ENCODE measurements around the gene ANKRD45. TPM values are rescaled to one million over a fixed set of nuclear protein-coding genes. Genes with fewer than 3 reads are reported as not detected.
"Not testable (repeated sequence)": the region's sequence is repeated elsewhere in the genome, so short reads cannot be mapped to it uniquely, and the experiment has no call there.

Gene ANKRD45
- total and polyA plus RNA-seq, 9 donors: 0.21 to 0.69 (median 0.48) TPM

- H3K27ac ChIP-seq (ENCODE audit: low read length): no peak overlapping the region
- no peak for DNase-seq
- H3K4me1 ChIP-seq (ENCODE audit: control insufficient read depth, insufficient read depth, low read length): no peaks in the 10 kb centered on the region
- no peaks in the 10 kb centered on the region for H3K36me3 ChIP-seq (ENCODE audit: control insufficient read depth, insufficient read depth, low read length)
- H3K27me3 ChIP-seq (ENCODE audit: control insufficient read depth, insufficient read depth, low read length): no peaks in the 10 kb centered on the region
- no peaks in the 10 kb centered on the region for H3K9me3 ChIP-seq (replicated peaks; ENCODE audit: control insufficient read depth, low read depth, low read length)
- H3K4me3 ChIP-seq (ENCODE audit: low read length): no peak overlapping the region
Measured at GRCh38 chr1:173648880-173649605, 20.6 kb downstream of the ANKRD45 start.

- H3K27ac ChIP-seq (ENCODE audit: low read length): no peak overlapping the region
- 80% methylated on average over 1 of the region's 3 CpGs for WGBS (ENCODE audit: insufficient coverage)
Measured at GRCh38 chr1:173646656-173647055, 23.0 kb downstream of the ANKRD45 start.

GRCh38 chr1:173642450-173643139 is 27.1 kb downstream of the ANKRD45 start:
- not testable (repeated sequence) for H3K4me3 ChIP-seq (ENCODE audit: low read length); DNase-seq; H3K27ac ChIP-seq (ENCODE audit: low read length); H3K9me3 ChIP-seq (replicated peaks; ENCODE audit: control insufficient read depth, low read depth, low read length); H3K36me3 ChIP-seq (ENCODE audit: control insufficient read depth, insufficient read depth, low read length); H3K27me3 ChIP-seq (ENCODE audit: control insufficient read depth, insufficient read depth, low read length); H3K4me1 ChIP-seq (ENCODE audit: control insufficient read depth, insufficient read depth, low read length)
- 87% methylated on average over 4 of the region's 4 CpGs for WGBS (ENCODE audit: insufficient coverage)

More at GRCh38 chr1:173646656-173647055, 23.0 kb downstream of the ANKRD45 start:
- Histone ChIP-seq H3K4me3 (ENCODE audit: low read length) (no peak overlapping the region), H3K27me3 (ENCODE audit: control insufficient read depth, insufficient read depth, low read length) (no peaks in the 10 kb centered on the region), H3K36me3 (ENCODE audit: control insufficient read depth, insufficient read depth, low read length) (no peaks in the 10 kb centered on the region), H3K9me3 (replicated peaks; ENCODE audit: control insufficient read depth, low read depth, low read length) (no peaks in the 10 kb centered on the region), H3K4me1 (ENCODE audit: control insufficient read depth, insufficient read depth, low read length) (no peaks in the 10 kb centered on the region)
- DNase-seq: no peak

- Histone ChIP-seq H3K4me1 (ENCODE audit: control insufficient read depth, insufficient read depth, low read length) (no peaks in the 10 kb centered on the region), H3K27me3 (ENCODE audit: control insufficient read depth, insufficient read depth, low read length) (no peaks in the 10 kb centered on the region), H3K4me3 (ENCODE audit: low read length) (no peak overlapping the region), H3K27ac (ENCODE audit: low read length) (no peak overlapping the region), H3K36me3 (ENCODE audit: control insufficient read depth, insufficient read depth, low read length) (no peaks in the 10 kb centered on the region), H3K9me3 (replicated peaks; ENCODE audit: control insufficient read depth, low read depth, low read length) (no peaks in the 10 kb centered on the region)
- no CpG with 5 or more reads among the region's 2 CpGs for WGBS (ENCODE audit: insufficient coverage)
- no peak for DNase-seq
Measured at GRCh38 chr1:173639102-173639501, 30.5 kb downstream of the ANKRD45 start.

GRCh38 chr1:173638043-173639021 is 31.3 kb downstream of the ANKRD45 start:
- Histone ChIP-seq H3K27me3 (ENCODE audit: control insufficient read depth, insufficient read depth, low read length) (no peaks in the 10 kb centered on the region), H3K36me3 (ENCODE audit: control insufficient read depth, insufficient read depth, low read length) (no peaks in the 10 kb centered on the region), H3K9me3 (replicated peaks; ENCODE audit: control insufficient read depth, low read depth, low read length) (no peaks in the 10 kb centered on the region), H3K4me1 (ENCODE audit: control insufficient read depth, insufficient read depth, low read length) (no peaks in the 10 kb centered on the region), H3K4me3 (ENCODE audit: low read length) (no peak overlapping the region), H3K27ac (ENCODE audit: low read length) (no peak overlapping the region)
- no peak for DNase-seq
- WGBS (ENCODE audit: insufficient coverage): 93% methylated on average over 4 of the region's 12 CpGs

GRCh38 chr1:173637236-173638042 is 32.2 kb downstream of the ANKRD45 start:
- not testable (repeated sequence) for DNase-seq; H3K4me3 ChIP-seq (ENCODE audit: low read length); H3K36me3 ChIP-seq (ENCODE audit: control insufficient read depth, insufficient read depth, low read length); H3K9me3 ChIP-seq (replicated peaks; ENCODE audit: control insufficient read depth, low read depth, low read length); H3K27me3 ChIP-seq (ENCODE audit: control insufficient read depth, insufficient read depth, low read length); H3K4me1 ChIP-seq (ENCODE audit: control insufficient read depth, insufficient read depth, low read length); H3K27ac ChIP-seq (ENCODE audit: low read length)
- 85% methylated on average over 4 of the region's 6 CpGs for WGBS (ENCODE audit: insufficient coverage)

GRCh38 chr1:173635116-173635515 is 34.5 kb downstream of the ANKRD45 start, which contains the start of gene TEX50:
TSS of gene TEX50 (plus strand) at chr1:173635338. CDS start at chr1:173635522, 184 bp downstream.
- WGBS (ENCODE audit: insufficient coverage): no CpG with 5 or more reads among the region's 1 CpG
- H3K4me1 ChIP-seq (ENCODE audit: control insufficient read depth, insufficient read depth, low read length): no peaks in the 10 kb centered on the region
- no peaks in the 10 kb centered on the region for H3K27me3 ChIP-seq (ENCODE audit: control insufficient read depth, insufficient read depth, low read length)
- DNase-seq: no peak
- H3K9me3 ChIP-seq (replicated peaks; ENCODE audit: control insufficient read depth, low read depth, low read length): no peaks in the 10 kb centered on the region
- H3K36me3 ChIP-seq (ENCODE audit: control insufficient read depth, insufficient read depth, low read length): no peaks in the 10 kb centered on the region
- no peak within 1 kb of the TSS for H3K4me3 ChIP-seq (ENCODE audit: low read length)
- no peak within 1 kb of the TSS for H3K27ac ChIP-seq (ENCODE audit: low read length)

- Histone ChIP-seq H3K27ac (ENCODE audit: low read length) (no peak overlapping the region), H3K4me3 (ENCODE audit: low read length) (no peak overlapping the region), H3K27me3 (ENCODE audit: control insufficient read depth, insufficient read depth, low read length) (peaks cover 2% of the 10 kb centered on the region), H3K9me3 (replicated peaks; ENCODE audit: control insufficient read depth, low read depth, low read length) (no peaks in the 10 kb centered on the region), H3K36me3 (ENCODE audit: control insufficient read depth, insufficient read depth, low read length) (no peaks in the 10 kb centered on the region), H3K4me1 (ENCODE audit: control insufficient read depth, insufficient read depth, low read length) (no peaks in the 10 kb centered on the region)
- 100% methylated on average over 2 of the region's 3 CpGs for WGBS (ENCODE audit: insufficient coverage)
- DNase-seq: no peak
Measured at GRCh38 chr1:173628888-173629287, 40.8 kb downstream of the ANKRD45 start.

- Histone ChIP-seq H3K36me3 (ENCODE audit: control insufficient read depth, insufficient read depth, low read length) (no peaks in the 10 kb centered on the region), H3K27ac (ENCODE audit: low read length) (no peak overlapping the region), H3K27me3 (ENCODE audit: control insufficient read depth, insufficient read depth, low read length) (peaks cover 2% of the 10 kb centered on the region), H3K4me1 (ENCODE audit: control insufficient read depth, insufficient read depth, low read length) (no peaks in the 10 kb centered on the region), H3K9me3 (replicated peaks; ENCODE audit: control insufficient read depth, low read depth, low read length) (no peaks in the 10 kb centered on the region), H3K4me3 (ENCODE audit: low read length) (no peak overlapping the region)
- DNase-seq: no peak
Measured at GRCh38 chr1:173627269-173627668, 42.4 kb downstream of the ANKRD45 start.
